HEK293 (cell line): ENCODE measurements around the gene RRM1.

Experiments
- BCL11B ChIP-seq: fragments of 450-650 bp; formaldehyde crosslinking; IDR thresholded peaks from 2 replicates; pipeline ENCODE4 v1.5.1; 2016; ENCODE audit warnings: low read depth, missing biosample characterization, missing genetic modification characterization
- HOXC10 ChIP-seq: sonication (generic); formaldehyde crosslinking; IDR thresholded peaks from 2 replicates; pipeline ENCODE4 v1.8.1; 2023; ENCODE audit warnings: mild to moderate bottlenecking, missing genetic modification reagents
- KLF7 ChIP-seq: fragments of 450-650 bp; formaldehyde crosslinking; IDR thresholded peaks from 2 replicates; pipeline ENCODE4 v1.5.1; 2016; ENCODE audit warnings: missing biosample characterization, missing genetic modification characterization, borderline replicate concordance
- KLF8 ChIP-seq: fragments of 450-650 bp; formaldehyde crosslinking; IDR thresholded peaks from 2 replicates; pipeline ENCODE4 v1.5.1; 2016; ENCODE audit warnings: missing biosample characterization, missing genetic modification characterization
- MEIS1 ChIP-seq: sonication (generic); formaldehyde crosslinking; IDR thresholded peaks from 2 replicates; pipeline ENCODE4 v1.8.1; 2022; ENCODE audit warnings: missing genetic modification reagents, mild to moderate bottlenecking, borderline replicate concordance
- PRDM6 ChIP-seq: fragments of 450-650 bp; formaldehyde crosslinking; IDR thresholded peaks from 2 replicates; pipeline ENCODE4 v1.5.1; 2017; ENCODE audit warnings: missing biosample characterization, missing genetic modification characterization
- SCRT1 ChIP-seq: fragments of 450-650 bp; formaldehyde crosslinking; IDR thresholded peaks from 2 replicates; pipeline ENCODE4 v1.5.1; 2016; ENCODE audit warnings: missing biosample characterization, missing genetic modification characterization, borderline replicate concordance
- TRIM28 ChIP-seq: IDR thresholded peaks from 2 replicates; pipeline ENCODE4 v1.6.1; 2011; ENCODE audit warnings: low read length, control low read depth, borderline replicate concordance
- YY1 ChIP-seq: fragments of 450-650 bp; formaldehyde crosslinking; IDR thresholded peaks from 2 replicates; pipeline ENCODE4 v1.5.1; 2018; ENCODE audit warnings: missing biosample characterization, missing genetic modification characterization
- ZBTB1 ChIP-seq: fragments of 450-650 bp; formaldehyde crosslinking; IDR thresholded peaks from 2 replicates; pipeline ENCODE4 v1.5.1; 2016; ENCODE audit warnings: missing biosample characterization, missing genetic modification characterization
- ZNF23 ChIP-seq: fragments of 450-650 bp; formaldehyde crosslinking; IDR thresholded peaks from 2 replicates; pipeline ENCODE4 v1.5.1; 2016; ENCODE audit warnings: missing biosample characterization, missing genetic modification characterization, borderline replicate concordance
- ZNF274 ChIP-seq, 2 experiments: fragments of 200-500 bp in 1 of 2; fragments of 450-650 bp in 1 of 2; sonication (Bioruptor generic) in 1 of 2; formaldehyde crosslinking in 1 of 2; IDR thresholded peaks; 2 replicates each; pipeline versions ENCODE4 v1.5.1 to v1.6.1; 2014 to 2016; ENCODE audit warnings: borderline replicate concordance in 1 of 2, inconsistent platforms in 1 of 2, low read length in 1 of 2, missing biosample characterization in 1 of 2, missing genetic modification characterization in 1 of 2
- ZNF280D ChIP-seq: fragments of 450-650 bp; formaldehyde crosslinking; IDR thresholded peaks from 2 replicates; pipeline ENCODE4 v1.5.1; 2016; ENCODE audit warnings: missing biosample characterization, missing genetic modification characterization
- ZNF404 ChIP-seq: fragments of 450-650 bp; formaldehyde crosslinking; IDR thresholded peaks from 2 replicates; pipeline ENCODE4 v1.5.1; 2017; ENCODE audit warnings: missing biosample characterization, missing genetic modification characterization
- ZNF416 ChIP-seq: fragments of 450-650 bp; formaldehyde crosslinking; IDR thresholded peaks from 2 replicates; pipeline ENCODE4 v1.5.1; 2016; ENCODE audit warnings: missing biosample characterization, missing genetic modification characterization
- ZNF488 ChIP-seq: fragments of 450-650 bp; formaldehyde crosslinking; IDR thresholded peaks from 2 replicates; pipeline ENCODE4 v1.5.1; 2016; ENCODE audit warnings: missing biosample characterization, missing genetic modification characterization
- ZNF513 ChIP-seq: fragments of 450-650 bp; IDR thresholded peaks from 2 replicates; pipeline ENCODE4 v1.5.1; 2018; ENCODE audit warnings: missing biosample characterization, missing genetic modification characterization
- ZNF548 ChIP-seq: fragments of 450-650 bp; formaldehyde crosslinking; IDR thresholded peaks from 2 replicates; pipeline ENCODE4 v1.5.1; 2016; ENCODE audit warnings: missing biosample characterization, missing genetic modification characterization
- ZNF558 ChIP-seq: fragments of 450-650 bp; formaldehyde crosslinking; IDR thresholded peaks from 2 replicates; pipeline ENCODE4 v1.5.1; 2016; ENCODE audit warnings: missing biosample characterization, missing genetic modification characterization
- ZNF623 ChIP-seq: fragments of 450-650 bp; formaldehyde crosslinking; IDR thresholded peaks from 2 replicates; pipeline ENCODE4 v1.5.1; 2016; ENCODE audit warnings: missing biosample characterization, missing genetic modification characterization

Gene RRM1

GRCh38 chr11:4187055-4187988 lies 92.7 kb downstream of the RRM1 start (continued):
- TF ChIP-seq ZNF280D: no peak
- no peak for TF ChIP-seq ZNF274 (IDR thresholded peaks at IDR 0.05; ENCODE audit: low read length)
- TF ChIP-seq ZNF274 (tag by site-specific recombination; IDR thresholded peaks at IDR 0.05; ENCODE audit: borderline replicate concordance): no peak
- TF ChIP-seq ZNF23: no peak
- no peak for TF ChIP-seq ZNF488
- TF ChIP-seq ZNF548 (tag by site-specific recombination): no peak
- no peak for TF ChIP-seq ZNF416 (tag by site-specific recombination)
- TF ChIP-seq ZNF623 (tag by site-specific recombination): no peak
- no peak for TF ChIP-seq PRDM6 (tag by site-specific recombination)
- no peak for TF ChIP-seq ZNF404 (tag by site-specific recombination)
- no peak for TF ChIP-seq ZNF558 (tag by site-specific recombination)
- no peak for TF ChIP-seq ZBTB1 (tag by site-specific recombination)
- TF ChIP-seq SCRT1 (tag by site-specific recombination): no peak
- peak; percentile 22; the same call in 1 of the 2 replicates for TF ChIP-seq KLF8 (tag by site-specific recombination)
- 0 out of 2 replicates have a peak, but pooled peaks have one; percentile 46 for TF ChIP-seq YY1 (tag by site-specific recombination)
- TF ChIP-seq BCL11B (tag by site-specific recombination): no peak
- no peak for TF ChIP-seq HOXC10 (CRISPR knock-in tag)
- TF ChIP-seq KLF7 (tag by site-specific recombination): peak; percentile 81
- no peak for TF ChIP-seq ZNF513 (tag by site-specific recombination)
- TF ChIP-seq TRIM28: no peak
- no peak for TF ChIP-seq MEIS1 (CRISPR knock-in tag)
